ENCODE measurements around the gene PLEKHA4. TPM values are rescaled to one million over a fixed set of nuclear protein-coding genes. Genes with fewer than 3 reads are reported as not detected.

The PLEKHA4 gene
- total RNA-seq, 1 donor from 2014 or later: 9.4 TPM

GRCh38 chr19:48822514-48822913 lies 45.9 kb downstream of the PLEKHA4 start:
- Mint-ChIP-seq H3K27ac (ENCODE audit: unreplicated experiment) (no peak overlapping the region), H3K4me3 (ENCODE audit: unreplicated experiment) (no peak overlapping the region), H3K27me3 (ENCODE audit: unreplicated experiment) (peaks cover 9% of the 10 kb centered on the region), H3K36me3 (ENCODE audit: unreplicated experiment) (no peaks in the 10 kb centered on the region), H3K4me1 (ENCODE audit: low read depth, unreplicated experiment) (no peaks in the 10 kb centered on the region), H3K9me3 (ENCODE audit: unreplicated experiment) (no peaks in the 10 kb centered on the region)
- no peak for DNase-seq
- TF ChIP-seq, protein P1, sequence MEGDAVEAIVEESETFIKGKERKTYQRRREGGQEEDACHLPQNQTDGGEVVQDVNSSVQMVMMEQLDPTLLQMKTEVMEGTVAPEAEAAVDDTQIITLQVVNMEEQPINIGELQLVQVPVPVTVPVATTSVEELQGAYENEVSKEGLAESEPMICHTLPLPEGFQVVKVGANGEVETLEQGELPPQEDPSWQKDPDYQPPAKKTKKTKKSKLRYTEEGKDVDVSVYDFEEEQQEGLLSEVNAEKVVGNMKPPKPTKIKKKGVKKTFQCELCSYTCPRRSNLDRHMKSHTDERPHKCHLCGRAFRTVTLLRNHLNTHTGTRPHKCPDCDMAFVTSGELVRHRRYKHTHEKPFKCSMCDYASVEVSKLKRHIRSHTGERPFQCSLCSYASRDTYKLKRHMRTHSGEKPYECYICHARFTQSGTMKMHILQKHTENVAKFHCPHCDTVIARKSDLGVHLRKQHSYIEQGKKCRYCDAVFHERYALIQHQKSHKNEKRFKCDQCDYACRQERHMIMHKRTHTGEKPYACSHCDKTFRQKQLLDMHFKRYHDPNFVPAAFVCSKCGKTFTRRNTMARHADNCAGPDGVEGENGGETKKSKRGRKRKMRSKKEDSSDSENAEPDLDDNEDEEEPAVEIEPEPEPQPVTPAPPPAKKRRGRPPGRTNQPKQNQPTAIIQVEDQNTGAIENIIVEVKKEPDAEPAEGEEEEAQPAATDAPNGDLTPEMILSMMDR (IDR thresholded peaks at IDR 0.05; ENCODE audit: partially characterized antibody, unreplicated experiment): no peak

- DNase-seq: no peak
- Mint-ChIP-seq H3K9me3 (ENCODE audit: unreplicated experiment) (no peaks in the 10 kb centered on the region), H3K4me1 (ENCODE audit: low read depth, unreplicated experiment) (no peaks in the 10 kb centered on the region), H3K36me3 (ENCODE audit: unreplicated experiment) (no peaks in the 10 kb centered on the region), H3K27ac (ENCODE audit: unreplicated experiment) (no peak overlapping the region), H3K4me3 (ENCODE audit: unreplicated experiment) (no peak overlapping the region), H3K27me3 (ENCODE audit: unreplicated experiment) (peaks cover 9% of the 10 kb centered on the region)
- TF ChIP-seq, protein P1 (IDR thresholded peaks at IDR 0.05; ENCODE audit: partially characterized antibody, unreplicated experiment): no peak
These were observed 46.8 kb downstream of the PLEKHA4 start for GRCh38 chr19:48821633-48822032.

DNA sequence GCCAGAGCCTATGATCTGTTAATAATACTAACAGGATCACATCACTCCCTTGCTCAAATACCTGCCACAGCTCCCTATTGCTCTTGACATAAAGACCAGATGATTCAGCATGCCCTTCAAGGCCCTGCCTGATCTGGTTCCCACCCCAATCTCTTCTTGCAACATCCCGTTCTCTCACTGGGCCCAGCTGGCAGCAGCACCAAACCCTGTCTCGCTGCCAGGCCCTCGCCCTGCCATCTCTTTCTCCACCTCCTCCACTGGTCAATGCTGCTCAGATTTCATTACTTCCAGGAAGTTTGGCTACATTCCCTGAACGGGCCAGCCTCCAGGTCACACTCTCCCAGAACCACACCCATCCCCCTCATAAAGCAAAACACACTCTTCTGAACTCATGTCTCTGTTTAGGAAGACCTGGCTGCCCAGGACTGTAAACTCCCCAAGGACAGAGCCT lies 49.0 kb downstream of the PLEKHA4 start:
- H3K27me3 Mint-ChIP-seq (ENCODE audit: unreplicated experiment): peaks cover 14% of the 10 kb centered on the region
- H3K4me1 Mint-ChIP-seq (ENCODE audit: low read depth, unreplicated experiment): no peaks in the 10 kb centered on the region
- H3K36me3 Mint-ChIP-seq (ENCODE audit: unreplicated experiment): no peaks in the 10 kb centered on the region
- H3K9me3 Mint-ChIP-seq (ENCODE audit: unreplicated experiment): peaks cover 3% of the 10 kb centered on the region
- no peak overlapping the region for H3K27ac Mint-ChIP-seq (ENCODE audit: unreplicated experiment)
- TF ChIP-seq, protein P1 (IDR thresholded peaks at IDR 0.05; ENCODE audit: partially characterized antibody, unreplicated experiment): no peak
- H3K4me3 Mint-ChIP-seq (ENCODE audit: unreplicated experiment): no peak overlapping the region
- no peak for DNase-seq

- Mint-ChIP-seq H3K27me3 (ENCODE audit: unreplicated experiment) (peaks cover 14% of the 10 kb centered on the region), H3K27ac (ENCODE audit: unreplicated experiment) (no peak overlapping the region), H3K36me3 (ENCODE audit: unreplicated experiment) (no peaks in the 10 kb centered on the region), H3K4me3 (ENCODE audit: unreplicated experiment) (no peak overlapping the region), H3K9me3 (ENCODE audit: unreplicated experiment) (peaks cover 3% of the 10 kb centered on the region), H3K4me1 (ENCODE audit: low read depth, unreplicated experiment) (no peaks in the 10 kb centered on the region)
- no peak for DNase-seq
- TF ChIP-seq, protein P1 (IDR thresholded peaks at IDR 0.05; ENCODE audit: partially characterized antibody, unreplicated experiment): no peak
These were observed 50.1 kb downstream of the PLEKHA4 start for GRCh38 chr19:48818234-48818820.

DNA sequence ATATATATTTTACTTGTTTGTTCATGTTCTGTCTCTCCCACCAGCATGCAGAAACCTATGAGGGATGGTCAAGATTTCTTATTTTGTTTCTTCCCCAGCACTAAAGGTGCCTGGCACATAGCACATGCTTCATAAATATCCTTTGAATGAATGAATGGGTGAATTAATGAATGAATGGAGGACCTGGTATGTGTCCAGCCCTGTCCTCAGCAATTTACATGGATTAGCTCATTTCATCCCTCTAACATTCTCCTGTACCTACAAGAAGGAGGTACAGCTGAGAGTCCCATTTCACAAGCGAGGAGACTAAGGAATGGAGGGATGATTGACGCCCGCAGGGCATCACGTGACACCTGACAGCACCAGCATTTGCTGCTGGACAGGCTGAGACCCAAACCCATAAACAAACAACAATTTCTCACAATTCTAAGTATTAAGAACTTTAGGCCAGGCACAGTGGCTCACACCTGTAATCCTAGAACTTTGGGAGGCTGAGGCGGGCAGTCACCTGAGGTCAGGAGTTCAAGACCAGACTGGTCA lies 50.8 kb downstream of the PLEKHA4 start:
- TF ChIP-seq, protein P1 (IDR thresholded peaks at IDR 0.05; ENCODE audit: partially characterized antibody, unreplicated experiment): no peak
- H3K4me3 Mint-ChIP-seq (ENCODE audit: unreplicated experiment): no peak overlapping the region
- peaks cover 14% of the 10 kb centered on the region for H3K27me3 Mint-ChIP-seq (ENCODE audit: unreplicated experiment)
- peaks cover 2% of the 10 kb centered on the region for H3K4me1 Mint-ChIP-seq (ENCODE audit: low read depth, unreplicated experiment)
- peaks cover 3% of the 10 kb centered on the region for H3K9me3 Mint-ChIP-seq (ENCODE audit: unreplicated experiment)
- H3K36me3 Mint-ChIP-seq (ENCODE audit: unreplicated experiment): no peaks in the 10 kb centered on the region
- H3K27ac Mint-ChIP-seq (ENCODE audit: unreplicated experiment): no peak overlapping the region
- no peak for DNase-seq

All from glutamatergic neuron (in vitro differentiated cells).